GM12892 (cell line): Measurements from ENCODE around the gene ALG5.

ENCODE experiments used
- DNase-seq: peaks from one replicate; pipeline ENCODE4 v3.0.0; 2011; ENCODE audit not compliant: insufficient read length
- FAIRE-seq: peaks from 2 replicates; lab custom pipeline; 2011; peaks lifted over from hg19 to GRCh38; lab: Jason Lieb, UNC
- POLR2A ChIP-seq: IDR thresholded peaks from 2 replicates; pipeline ENCODE4 v1.6.1; 2011; ENCODE audit warnings: low read depth, low read length, control low read depth
- POLR2AphosphoS5 ChIP-seq: IDR thresholded peaks from 2 replicates; pipeline ENCODE4 v1.6.1; 2011; ENCODE audit warnings: low read depth, low read length, control low read depth
- TAF1 ChIP-seq: IDR thresholded peaks from 2 replicates; pipeline ENCODE4 v1.6.1; 2011; ENCODE audit warnings: low read depth, mild to moderate bottlenecking, control low read depth, low read length, borderline replicate concordance

ALG5 gene

GRCh38 chr13:36975172-36975571 is 24.0 kb downstream of the ALG5 start:
- FAIRE-seq (no peak), DNase-seq (no peak)
- TF ChIP-seq POLR2AphosphoS5: no peak
- no peak for TF ChIP-seq TAF1
- TF ChIP-seq POLR2A: no peak

GRCh38 chr13:36973621-36974295 is 25.4 kb downstream of the ALG5 start:
- TF ChIP-seq POLR2AphosphoS5: no peak
- TF ChIP-seq POLR2A: no peak
- no peak for TF ChIP-seq TAF1
- no peak for DNase-seq
- peak; percentile 17 for FAIRE-seq

DNA sequence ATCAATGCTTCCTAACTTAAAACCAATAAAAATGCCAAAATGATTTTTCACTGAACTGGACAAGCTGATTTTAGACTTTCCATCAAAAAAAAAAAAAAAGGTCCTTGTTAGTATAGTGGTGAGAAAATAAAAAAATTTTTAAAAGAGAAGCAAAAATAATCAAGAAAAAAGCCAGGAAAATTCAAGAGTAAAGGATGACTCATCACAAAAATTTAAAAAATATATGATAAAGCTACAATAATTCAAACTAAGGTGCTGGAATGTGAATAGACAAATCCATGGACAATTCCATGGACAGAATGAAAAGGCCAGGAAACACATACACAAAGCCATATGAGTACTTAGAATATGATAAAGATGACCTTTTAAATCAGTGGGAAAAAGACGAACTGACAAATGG is 26.1 kb downstream of the ALG5 start:
- no peak for TF ChIP-seq POLR2AphosphoS5
- TF ChIP-seq POLR2A: no peak
- no peak for TF ChIP-seq TAF1
- FAIRE-seq (no peak), DNase-seq (no peak)

GRCh38 chr13:36966404-36966803 is 32.7 kb downstream of the ALG5 start:
- no peak for DNase-seq
- TF ChIP-seq TAF1: no peak
- TF ChIP-seq POLR2AphosphoS5: no peak
- TF ChIP-seq POLR2A: no peak
- no peak for FAIRE-seq

DNA sequence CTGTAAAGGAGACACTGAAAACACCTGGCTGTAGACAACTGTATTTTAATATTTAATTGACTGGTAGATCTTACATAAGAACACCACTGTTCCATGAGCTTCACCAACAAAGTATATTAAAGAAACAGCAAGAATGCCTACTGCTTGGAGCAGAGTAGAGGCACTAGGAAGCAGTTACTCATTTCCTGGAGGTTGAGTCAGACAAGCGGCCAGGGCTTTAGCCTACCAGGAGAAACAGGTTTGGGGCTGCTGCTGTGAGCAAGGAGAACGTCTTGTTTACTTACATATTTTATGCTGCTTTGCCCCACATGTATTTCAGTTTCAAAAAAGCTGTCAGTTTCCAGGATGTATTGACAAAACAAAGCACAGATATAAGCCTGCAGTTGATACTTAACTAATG is 33.4 kb downstream of the ALG5 start:
- FAIRE-seq: no peak
- DNase-seq: no peak
- no peak for TF ChIP-seq POLR2AphosphoS5
- no peak for TF ChIP-seq POLR2A
- no peak for TF ChIP-seq TAF1

GRCh38 chr13:36959456-36960116 is 39.6 kb downstream of the ALG5 start:
- no peak for FAIRE-seq
- DNase-seq: no peak
- no peak for TF ChIP-seq POLR2AphosphoS5
- TF ChIP-seq TAF1: no peak
- TF ChIP-seq POLR2A: no peak

DNA sequence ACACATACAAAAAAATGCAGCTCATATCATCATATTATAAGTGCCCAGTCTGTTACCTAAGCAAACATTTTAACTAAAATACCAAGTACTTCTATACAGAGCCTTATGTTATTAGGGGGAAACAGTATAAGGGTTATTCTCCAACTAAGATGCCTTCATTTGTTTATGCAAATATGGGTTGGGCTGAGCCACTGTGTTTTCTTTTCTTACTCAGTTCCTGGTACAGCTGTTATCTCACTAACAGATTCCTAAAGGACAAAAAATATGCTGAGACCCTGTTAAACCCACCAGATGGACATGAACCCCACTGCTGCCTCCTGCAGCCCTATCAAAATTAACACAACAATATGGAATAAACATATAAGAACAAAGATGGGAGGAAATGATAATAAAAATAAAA is 44.6 kb downstream of the ALG5 start:
- FAIRE-seq: no peak
- no peak for DNase-seq
- TF ChIP-seq POLR2AphosphoS5 (no peak), TAF1 (no peak), POLR2A (no peak)

GRCh38 chr13:36950920-36951319 is 48.2 kb downstream of the ALG5 start:
- FAIRE-seq (peak; percentile 76), DNase-seq (no peak)
- TF ChIP-seq POLR2A (no peak), TAF1 (no peak), POLR2AphosphoS5 (no peak)

GRCh38 chr13:36950330-36950729 is 48.8 kb downstream of the ALG5 start:
- FAIRE-seq: no peak
- no peak for DNase-seq
- TF ChIP-seq POLR2AphosphoS5: no peak
- TF ChIP-seq POLR2A: no peak
- no peak for TF ChIP-seq TAF1

DNA sequence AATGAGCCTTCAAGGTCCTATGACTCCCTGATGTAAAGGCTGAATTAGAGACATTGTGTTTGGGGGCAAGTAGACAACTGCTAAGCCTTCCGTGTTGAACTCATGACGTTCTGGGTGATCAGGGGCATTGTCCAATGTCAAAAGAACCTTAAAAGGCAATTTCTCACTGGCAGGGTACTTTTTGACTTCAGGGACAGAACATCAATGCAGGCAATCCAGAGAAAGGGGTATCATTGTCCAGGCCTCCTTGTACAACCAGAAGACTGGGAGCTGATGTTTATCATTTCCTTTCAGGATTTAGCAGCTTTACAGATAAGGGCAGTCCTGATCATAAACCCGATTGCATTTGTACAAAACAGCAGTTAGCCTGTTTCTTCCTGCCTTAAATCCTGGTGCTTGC is 54.1 kb downstream of the ALG5 start:
- DNase-seq (no peak), FAIRE-seq (no peak)
- TF ChIP-seq TAF1 (no peak), POLR2AphosphoS5 (no peak), POLR2A (no peak)

GRCh38 chr13:36925603-36926002 is 73.5 kb downstream of the ALG5 start:
- TF ChIP-seq POLR2A (no peak), TAF1 (no peak), POLR2AphosphoS5 (no peak)
- DNase-seq (no peak), FAIRE-seq (no peak)

- no peak for FAIRE-seq
- DNase-seq: no peak
- TF ChIP-seq TAF1 (no peak), POLR2AphosphoS5 (no peak), POLR2A (no peak)
These were observed 75.1 kb downstream of the ALG5 start for GRCh38 chr13:36924001-36924400.
